KG1 (cell line): ENCODE measurements around the gene EFHC2.
"Not testable (repeated sequence)": the region's sequence is repeated elsewhere in the genome, so short reads cannot be mapped to it uniquely, and the experiment has no call there.

ENCODE experiments used
- DNase-seq: peaks from one replicate; lab custom pipeline; 2025; lab: John Stamatoyannopoulos, UW

The EFHC2 gene

DNA sequence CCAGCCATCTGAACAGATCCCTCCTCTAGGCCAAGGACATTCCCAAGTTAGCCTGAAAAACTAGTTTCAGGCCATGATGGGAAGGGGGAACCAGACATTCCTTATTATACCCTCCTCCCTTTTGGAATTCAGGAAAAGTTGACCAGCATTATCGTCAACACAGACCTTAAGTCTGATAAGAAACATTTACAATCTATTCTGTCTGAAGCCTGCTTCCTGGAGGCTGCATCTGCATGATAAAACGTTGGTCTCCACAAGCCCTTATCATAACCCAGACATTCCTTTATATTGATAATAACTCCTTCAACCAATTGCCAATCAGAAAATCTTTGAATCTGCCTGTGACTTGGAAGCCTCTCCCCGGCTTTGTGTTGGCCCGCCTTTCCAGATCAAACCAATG lies 44.3 kb downstream of the EFHC2 start:
- no peak for DNase-seq

DNA sequence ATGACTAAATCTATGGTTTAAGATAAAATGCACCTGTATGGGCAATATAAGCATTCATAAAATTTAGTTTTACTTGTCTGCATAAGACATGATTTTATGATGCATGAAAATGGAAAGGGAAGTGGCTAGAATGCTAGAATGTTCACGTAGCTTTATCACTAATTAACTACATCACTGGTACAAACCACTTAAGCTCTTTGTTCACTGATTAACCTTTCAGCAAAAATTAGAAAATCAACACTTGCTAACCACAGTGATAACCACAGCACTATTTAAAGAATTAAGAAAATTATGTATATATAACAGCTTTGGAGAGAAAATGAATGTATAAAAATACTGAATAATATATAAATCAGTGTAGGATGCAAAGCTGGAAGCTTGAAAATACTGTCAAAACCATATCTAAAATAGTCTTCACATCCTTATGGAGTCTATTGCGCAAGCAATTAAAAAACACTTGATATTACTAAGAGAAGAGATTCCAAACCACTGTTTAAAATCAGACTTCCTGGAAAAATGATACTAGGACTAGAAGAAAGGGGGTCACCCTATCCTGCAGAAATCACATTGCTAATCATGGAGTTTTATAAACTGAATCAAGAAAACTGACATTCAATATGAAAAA lies 51.9 kb downstream of the EFHC2 start:
- DNase-seq: no peak

GRCh38 chrX:44290718-44291117 lies 52.8 kb downstream of the EFHC2 start:
- no peak for DNase-seq

- no peak for DNase-seq
These were observed 60.7 kb downstream of the EFHC2 start for GRCh38 chrX:44282753-44283152.

- DNase-seq: no peak
These were observed 63.4 kb downstream of the EFHC2 start for GRCh38 chrX:44280116-44280515.

DNA sequence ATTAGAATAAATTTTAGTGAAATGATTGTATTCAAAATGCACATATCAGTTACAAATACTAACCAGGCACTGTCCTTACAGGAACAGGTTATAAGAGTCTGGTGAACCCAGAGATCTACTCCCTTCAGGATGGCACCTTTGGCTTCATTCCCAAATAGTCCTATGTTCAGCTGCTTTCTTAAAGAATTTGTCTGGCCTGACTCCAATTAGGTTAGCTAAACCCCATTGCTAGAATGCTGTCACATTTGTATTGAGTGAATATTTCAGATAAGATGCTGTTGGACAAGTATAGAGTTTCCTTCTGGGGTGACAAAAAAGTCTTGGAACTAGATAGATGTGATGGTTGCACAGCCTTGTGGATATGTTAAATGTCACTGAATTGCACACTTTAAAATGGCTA lies 69.4 kb downstream of the EFHC2 start:
- no peak for DNase-seq

GRCh38 chrX:44267861-44268260 lies 75.6 kb downstream of the EFHC2 start:
- no peak for DNase-seq

DNA sequence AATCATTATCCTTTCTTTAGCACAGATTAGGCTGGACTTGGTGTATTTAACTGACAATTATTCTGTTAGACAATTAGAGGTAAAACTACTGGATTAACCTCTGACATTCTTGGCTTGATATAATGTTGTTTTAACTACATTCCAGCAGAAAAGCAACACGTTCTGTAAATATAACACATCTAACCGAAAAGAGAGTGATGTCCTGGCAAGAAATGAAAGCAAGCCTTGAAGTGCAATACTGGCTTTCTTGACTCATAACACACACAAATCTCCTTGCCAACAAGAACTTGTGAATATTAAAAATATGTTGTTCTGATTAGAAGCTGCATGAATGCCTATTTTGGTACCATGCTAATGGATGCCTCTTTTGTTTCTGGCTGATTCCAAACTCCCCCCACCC lies 76.4 kb downstream of the EFHC2 start:
- DNase-seq: no peak

DNA sequence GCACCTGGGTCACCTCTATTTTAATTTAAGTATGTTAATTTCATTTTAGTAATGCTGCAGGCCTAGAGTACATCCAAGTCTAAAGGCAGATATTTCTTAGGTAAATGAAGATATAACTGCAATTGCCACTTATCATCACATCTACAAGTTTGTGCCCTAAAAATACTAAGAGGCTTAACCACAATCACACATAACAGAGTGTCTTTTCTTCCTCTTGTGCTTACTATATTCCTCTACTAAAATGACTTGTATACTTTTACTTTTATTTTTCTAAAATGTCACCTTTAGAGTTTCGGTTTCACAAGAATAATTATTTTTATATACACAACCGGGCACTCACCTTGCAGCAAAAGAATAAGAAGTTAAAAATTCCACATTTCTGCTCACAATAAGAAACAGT lies 77.9 kb downstream of the EFHC2 start:
- DNase-seq: no peak

DNA sequence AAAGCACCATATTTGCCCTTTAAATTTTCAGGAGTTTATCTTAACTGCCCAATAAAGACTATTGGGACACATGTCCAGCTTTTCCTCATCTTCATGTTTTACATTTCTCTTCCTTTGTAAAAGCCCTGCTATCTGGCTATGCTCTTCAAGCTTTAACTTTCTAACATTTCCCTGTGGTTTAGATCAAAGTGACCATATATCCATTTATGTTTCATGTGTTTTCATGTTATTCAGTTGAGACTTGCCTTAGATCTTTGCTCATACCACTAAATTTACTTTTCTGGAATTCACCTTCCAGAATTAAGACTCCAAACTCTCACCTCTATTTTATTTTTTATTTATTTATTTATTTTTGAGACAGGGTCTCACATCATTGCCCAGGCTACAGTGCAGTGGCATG lies 78.5 kb downstream of the EFHC2 start:
- no peak for DNase-seq

DNA sequence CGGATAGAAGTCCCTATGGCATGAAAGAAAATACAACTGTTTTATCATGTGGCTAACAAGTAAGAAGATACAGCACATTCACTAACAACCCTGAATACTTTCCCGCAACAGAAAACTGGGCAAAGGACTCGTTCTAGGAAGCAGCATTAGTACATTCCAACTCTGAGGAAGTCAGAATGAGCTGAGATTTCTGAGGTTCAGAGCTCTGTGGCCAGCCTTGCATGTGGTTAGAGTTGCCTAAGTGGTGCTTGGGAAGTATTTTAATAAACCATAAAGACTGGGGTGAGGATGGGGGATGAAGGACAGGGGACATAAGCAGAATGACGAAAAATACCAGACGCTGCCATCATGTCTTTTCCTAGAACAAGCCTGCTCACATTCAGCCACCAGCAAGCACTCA lies 82.2 kb downstream of the EFHC2 start:
- no peak for DNase-seq

GRCh38 chrX:44260609-44261008 lies 82.9 kb downstream of the EFHC2 start:
- no peak for DNase-seq

GRCh38 chrX:44255742-44256141 lies 87.7 kb downstream of the EFHC2 start:
- not testable (repeated sequence) for DNase-seq

DNA sequence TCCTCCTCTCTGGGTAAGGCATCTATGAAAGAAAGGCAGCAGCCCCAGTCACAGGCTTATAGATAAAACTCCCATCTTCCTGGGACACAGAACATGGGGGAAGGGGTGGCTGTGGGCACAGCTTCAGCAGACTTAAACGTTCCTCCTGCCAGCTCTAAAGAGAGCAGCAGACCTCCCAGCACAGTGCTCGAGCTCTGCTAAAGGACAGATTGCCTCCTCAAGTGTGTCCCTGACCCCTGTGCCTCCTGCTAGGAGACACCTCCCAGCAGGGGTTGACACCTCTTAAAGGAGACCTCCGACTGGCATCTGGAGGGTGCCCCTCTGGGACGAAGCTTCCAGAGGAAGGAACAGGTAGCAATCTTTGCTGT lies 89.9 kb downstream of the EFHC2 start:
- no peak for DNase-seq

- not testable (repeated sequence) for DNase-seq
These were observed 90.5 kb downstream of the EFHC2 start for GRCh38 chrX:44252688-44253574.

DNA sequence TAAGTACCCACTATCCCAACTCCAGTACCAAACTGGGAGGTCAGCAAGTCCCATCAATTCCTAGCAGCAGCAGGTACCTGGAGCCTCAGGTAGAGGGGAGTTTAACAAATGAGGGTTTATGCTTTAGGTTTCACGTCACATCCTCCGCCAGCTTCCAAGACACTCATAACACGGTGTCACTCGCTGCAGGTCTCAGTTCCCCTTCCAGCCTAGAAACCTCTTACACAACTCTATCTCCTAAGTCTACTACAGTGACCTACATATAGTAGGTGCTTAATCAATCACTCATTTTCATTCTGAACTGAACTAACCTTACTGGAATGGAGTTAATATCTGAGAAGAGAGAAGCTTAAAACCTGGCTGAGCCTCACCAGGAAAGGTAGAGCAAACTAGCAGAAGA lies 96.0 kb downstream of the EFHC2 start:
- DNase-seq: no peak

DNA sequence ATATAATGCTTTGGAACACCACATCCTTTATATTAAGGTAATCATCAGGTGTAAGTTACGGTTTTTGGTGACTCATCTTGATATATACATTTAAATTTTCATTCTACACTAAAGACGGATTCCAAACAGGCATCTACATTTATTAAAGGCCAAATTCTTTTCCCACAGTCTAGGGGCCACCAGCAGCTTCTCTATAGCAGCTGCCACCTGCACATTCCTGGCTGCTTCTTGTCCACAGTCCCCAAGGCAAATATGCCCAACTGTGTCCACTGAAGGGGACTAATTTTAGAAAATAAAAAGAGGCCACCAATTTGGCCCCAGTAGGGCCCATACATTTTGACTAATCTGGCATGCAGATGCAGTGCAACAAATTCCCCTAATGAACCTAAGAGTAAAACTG lies 96.6 kb downstream of the EFHC2 start:
- DNase-seq: no peak

DNA sequence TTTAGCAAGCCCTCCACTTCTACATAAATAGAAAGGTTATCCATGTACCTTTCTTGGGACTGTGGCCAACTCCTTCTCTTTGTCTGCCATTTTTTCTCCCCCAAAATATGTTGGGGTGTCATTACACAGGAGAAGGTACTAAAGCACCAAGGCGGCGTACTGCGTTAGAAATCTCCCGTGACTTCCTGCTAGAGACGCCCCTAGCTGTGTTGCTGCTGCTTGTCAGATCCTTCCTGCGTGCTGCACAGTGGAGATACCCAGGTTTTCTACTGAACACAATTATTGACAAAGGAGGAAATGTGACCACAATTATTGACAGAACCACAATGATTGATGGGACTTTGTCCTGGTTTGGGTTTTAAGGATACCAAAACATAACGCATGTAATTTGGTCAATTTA lies 97.7 kb downstream of the EFHC2 start:
- DNase-seq: no peak

GRCh38 chrX:44244008-44244407 lies 99.5 kb downstream of the EFHC2 start:
- DNase-seq: no peak

DNA sequence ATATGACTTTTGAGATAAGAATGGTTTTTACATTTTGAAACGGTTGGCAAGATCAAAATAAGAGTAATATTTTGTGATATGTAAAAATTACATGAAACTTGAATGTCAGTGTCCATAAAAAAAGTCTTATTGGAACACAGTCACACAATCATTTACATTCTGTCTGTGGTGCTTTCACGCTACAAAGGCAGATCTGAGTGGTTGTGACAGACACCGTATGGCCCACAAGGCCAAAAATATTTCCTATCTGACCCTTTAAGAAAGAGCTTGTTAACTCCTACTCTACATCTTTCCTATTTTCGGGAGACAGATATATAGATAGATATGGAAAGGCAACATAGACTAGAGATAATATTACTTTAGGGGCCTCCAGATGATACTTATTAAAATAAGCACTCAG lies 101.9 kb downstream of the EFHC2 start:
- DNase-seq: no peak

DNA sequence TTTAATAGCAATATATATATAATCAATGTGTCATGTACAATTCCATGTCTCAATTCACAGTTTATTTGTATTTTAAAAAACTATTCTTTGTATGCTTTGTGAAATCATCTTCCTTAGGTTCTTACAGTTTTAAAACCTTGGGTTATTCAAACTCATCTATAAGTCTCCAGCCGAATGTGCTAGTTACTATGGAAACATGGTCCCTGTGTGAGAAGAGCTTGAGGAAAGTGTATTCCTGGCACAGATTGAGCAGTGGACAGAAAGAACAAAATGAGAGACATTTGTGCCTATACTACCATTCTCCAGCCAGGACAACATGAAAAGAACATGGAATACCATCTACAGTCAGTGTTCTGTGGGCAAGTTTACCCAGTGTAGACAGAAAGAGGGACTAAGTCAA lies 103.4 kb downstream of the EFHC2 start:
- DNase-seq: no peak

DNA sequence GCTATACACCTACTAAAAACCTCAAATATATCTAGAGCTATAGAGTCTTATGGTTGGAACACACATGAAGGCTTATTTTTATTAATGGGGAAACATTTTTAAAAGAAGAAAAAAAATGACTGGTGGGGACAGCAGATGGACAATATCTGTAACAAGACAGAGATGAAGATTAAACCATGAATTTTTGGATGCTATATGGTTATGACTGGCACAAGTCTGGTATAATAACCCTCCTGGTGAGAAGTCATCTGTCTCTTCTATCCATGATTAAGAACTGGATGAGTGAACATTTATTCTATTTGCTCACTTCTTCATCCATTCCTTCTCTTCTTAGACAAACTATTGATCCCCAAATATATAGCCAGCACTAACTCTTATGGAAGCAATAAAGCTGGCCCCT lies 104.4 kb downstream of the EFHC2 start:
- no peak for DNase-seq

DNA sequence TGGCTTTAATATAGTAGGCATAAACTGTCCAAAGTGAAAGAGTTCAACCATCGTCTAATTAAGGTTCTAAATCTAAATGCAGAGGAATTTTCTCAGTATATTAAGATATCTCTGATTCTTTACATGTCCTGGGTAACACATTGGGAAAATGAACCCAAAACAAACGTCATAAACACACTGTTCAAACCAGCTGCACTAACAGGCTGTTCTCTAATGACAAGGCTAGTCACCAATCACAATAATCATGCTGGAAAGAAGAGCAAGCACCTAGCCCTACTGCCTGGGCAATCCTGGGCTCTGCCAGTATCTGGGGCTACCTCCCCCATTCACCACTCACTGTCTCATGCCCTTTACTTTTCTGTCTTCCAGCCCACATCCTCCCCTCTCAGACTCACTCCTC lies 107.9 kb downstream of the EFHC2 start:
- no peak for DNase-seq

GRCh38 chrX:44234541-44234940 lies 108.9 kb downstream of the EFHC2 start:
- no peak for DNase-seq
